ENCODE measurements around the gene CEMIP.
A peak's percentile ranks its signal among the peaks of the same experiment; 100 is the strongest.

The CEMIP gene

DNA sequence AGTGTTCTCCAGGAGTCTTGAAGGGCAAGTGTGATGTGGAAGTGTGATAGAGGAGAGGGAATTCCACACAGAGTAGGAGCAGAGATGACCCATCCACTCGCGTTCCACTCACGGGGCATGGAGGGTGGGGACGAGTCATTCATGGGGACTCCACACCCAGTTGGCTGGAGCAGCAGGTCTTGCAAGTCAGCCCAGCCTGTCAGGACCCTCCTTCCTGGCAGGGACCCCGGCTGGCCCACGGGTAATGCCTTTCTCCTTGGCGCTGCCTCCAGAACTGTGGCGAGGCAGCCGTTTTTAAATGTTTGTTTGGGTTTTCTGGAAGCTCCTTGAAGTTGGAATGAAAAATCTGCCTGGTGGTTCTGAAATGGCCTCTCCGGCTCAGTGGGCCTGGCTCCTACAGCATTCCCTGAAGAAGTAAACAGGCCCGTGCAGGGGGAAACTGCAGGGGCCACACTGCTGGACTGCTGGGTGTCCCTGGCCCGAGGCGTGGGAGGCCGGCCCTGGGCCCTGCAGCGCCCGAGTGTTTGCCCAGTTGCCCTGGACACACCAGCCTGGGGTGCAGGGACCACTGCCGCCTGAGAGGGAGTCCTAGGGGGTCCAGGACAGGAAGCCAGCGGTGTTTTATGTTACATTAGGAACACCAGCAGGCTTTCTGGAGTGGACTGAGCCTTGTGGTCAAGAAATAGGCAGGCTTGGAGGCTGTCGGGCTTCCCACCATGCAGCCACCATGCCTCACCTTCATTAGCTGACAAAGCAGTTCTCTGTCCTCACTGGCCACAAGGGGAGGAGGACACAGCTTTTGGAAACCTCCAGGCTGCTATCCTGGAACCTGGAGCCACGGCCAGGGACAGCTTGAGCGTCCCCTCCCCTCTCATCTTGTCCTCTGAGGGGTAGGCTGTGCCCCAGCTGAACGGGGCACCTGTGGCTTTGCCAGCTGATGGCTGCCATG is 61.3 kb downstream of the CEMIP start:
- TF ChIP-seq, protein P1, sequence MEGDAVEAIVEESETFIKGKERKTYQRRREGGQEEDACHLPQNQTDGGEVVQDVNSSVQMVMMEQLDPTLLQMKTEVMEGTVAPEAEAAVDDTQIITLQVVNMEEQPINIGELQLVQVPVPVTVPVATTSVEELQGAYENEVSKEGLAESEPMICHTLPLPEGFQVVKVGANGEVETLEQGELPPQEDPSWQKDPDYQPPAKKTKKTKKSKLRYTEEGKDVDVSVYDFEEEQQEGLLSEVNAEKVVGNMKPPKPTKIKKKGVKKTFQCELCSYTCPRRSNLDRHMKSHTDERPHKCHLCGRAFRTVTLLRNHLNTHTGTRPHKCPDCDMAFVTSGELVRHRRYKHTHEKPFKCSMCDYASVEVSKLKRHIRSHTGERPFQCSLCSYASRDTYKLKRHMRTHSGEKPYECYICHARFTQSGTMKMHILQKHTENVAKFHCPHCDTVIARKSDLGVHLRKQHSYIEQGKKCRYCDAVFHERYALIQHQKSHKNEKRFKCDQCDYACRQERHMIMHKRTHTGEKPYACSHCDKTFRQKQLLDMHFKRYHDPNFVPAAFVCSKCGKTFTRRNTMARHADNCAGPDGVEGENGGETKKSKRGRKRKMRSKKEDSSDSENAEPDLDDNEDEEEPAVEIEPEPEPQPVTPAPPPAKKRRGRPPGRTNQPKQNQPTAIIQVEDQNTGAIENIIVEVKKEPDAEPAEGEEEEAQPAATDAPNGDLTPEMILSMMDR (IDR thresholded peaks at IDR 0.05; ENCODE audit: low read length, missing control alignments): no peak
- DNase-seq (ENCODE audit: low read depth): no peak
- no peak overlapping the region for H3K4me3 ChIP-seq (replicated peaks; ENCODE audit: low read depth, low read length)

DNA sequence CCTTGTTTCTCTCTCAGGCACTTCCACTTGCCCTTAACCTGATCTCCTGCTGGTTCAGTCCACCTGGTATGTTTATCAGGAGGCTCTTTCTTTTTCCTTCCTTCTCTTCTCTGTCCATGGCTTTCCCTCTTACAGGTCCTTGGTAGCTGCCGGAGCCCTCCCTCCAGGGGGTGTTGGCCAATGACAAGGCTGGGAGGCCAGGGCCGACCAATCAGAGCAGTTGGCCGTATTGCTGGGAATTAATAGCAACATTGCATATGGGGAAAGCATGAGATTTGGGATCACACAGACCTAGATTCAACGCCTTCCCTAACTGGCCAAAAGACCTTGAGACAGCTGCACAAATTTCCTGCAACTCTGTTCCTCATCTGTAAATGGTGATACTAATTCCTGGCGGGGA is 62.4 kb downstream of the CEMIP start:
- TF ChIP-seq, protein P1 (IDR thresholded peaks at IDR 0.05; ENCODE audit: low read length, missing control alignments): no peak
- H3K4me3 ChIP-seq (replicated peaks; ENCODE audit: low read depth, low read length): no peak overlapping the region
- no peak for DNase-seq (ENCODE audit: low read depth)

DNA sequence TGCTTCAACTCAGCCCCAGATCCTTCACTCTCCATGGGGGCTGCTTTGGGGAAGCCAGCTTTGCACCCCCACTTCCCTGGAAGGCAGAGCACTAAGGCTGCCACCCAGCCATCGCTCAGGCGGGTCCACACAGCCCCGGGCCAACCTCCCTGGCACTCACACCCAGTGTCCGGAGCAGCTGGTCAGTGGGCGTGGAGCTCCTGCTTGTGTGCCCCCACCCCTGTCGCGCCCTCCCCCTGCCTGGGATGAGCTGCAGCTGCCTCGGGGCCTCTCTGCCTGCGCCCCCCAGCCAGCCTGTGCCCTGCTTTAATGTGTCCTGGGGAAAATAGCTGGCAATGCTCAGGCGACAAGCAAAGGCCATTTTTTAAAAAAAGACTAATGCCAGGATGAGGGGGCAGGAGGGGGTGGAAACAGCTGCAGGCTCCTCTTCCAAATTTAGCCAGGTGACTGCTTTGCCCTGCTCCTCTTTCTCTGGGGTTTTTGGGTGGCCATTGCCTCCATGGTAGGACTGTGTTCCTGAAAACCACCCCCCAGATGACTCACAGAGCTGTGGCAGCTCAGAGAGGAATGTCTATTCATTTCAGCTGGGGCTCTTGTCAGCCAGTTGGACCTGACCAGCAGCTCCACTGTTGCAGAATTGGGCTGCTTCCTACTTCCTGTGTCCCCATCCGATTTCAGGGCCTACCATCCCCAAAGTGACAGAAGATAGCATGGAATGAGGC is 65.0 kb downstream of the CEMIP start:
- no peak overlapping the region for H3K4me3 ChIP-seq (replicated peaks; ENCODE audit: low read depth, low read length)
- TF ChIP-seq, protein P1 (IDR thresholded peaks at IDR 0.05; ENCODE audit: low read length, missing control alignments): no peak
- DNase-seq (ENCODE audit: low read depth): peak; percentile 36

DNA sequence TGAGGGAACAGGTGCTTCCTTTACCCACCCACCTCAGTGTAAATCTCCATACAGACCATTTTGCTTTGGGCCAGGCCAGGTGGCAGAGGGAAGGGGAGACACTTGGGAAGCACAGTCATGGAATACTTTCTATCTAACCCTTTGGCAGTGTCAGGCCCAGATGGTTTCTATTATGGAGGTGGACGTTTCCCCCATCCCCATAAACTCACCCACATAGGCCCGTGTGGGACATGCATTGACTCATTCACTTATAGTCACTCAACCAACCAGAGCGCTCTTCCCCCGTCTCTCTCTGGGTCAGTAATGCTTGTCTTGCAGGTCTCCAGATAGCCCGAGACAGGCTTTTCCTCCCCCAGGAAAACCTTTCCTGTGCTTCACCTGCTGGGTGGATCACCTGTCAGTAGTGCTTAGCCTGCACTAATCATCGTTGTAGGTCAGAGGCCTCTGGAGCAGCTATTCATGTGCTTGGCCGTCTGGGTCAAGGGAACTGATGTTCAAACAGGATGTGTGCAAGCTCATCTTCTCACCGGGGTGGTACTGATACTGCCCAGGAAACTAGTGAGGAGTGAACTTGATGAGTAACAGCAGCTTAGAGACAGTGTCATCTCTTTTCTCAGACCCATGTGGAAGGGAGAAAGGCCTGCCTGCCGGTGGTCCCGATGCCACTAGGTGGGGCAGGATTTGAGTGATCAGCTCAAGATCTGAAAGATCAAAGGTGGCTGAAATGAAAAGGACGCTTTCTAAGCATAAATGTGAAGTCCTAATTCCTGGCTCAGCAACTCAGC is 67.1 kb downstream of the CEMIP start:
- no peak for DNase-seq (ENCODE audit: low read depth)
- no peak overlapping the region for H3K4me3 ChIP-seq (replicated peaks; ENCODE audit: low read depth, low read length)
- TF ChIP-seq, protein P1 (IDR thresholded peaks at IDR 0.05; ENCODE audit: low read length, missing control alignments): no peak

DNA sequence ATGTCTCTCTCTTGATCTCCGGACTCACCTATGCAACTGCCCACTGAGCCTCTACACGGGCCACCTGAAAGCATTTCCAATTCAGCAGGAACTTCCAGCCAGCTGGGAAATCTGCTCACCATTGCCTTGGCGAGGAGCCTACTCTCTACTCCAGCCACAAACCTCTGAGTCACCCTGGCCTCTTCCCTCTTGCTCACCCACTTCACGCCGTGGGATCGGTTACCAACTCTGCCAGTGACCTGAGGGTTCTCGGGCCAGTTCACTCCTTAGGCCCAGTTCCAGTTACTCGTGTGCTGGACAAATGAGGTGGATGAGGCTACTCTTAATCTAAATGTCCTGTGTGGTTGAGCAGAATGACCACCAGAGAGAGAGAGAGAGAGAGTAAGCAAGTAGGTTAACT is 70.1 kb downstream of the CEMIP start:
- DNase-seq (ENCODE audit: low read depth): peak; percentile 81
- TF ChIP-seq, protein P1 (IDR thresholded peaks at IDR 0.05; ENCODE audit: low read length, missing control alignments): no peak
- H3K4me3 ChIP-seq (replicated peaks; ENCODE audit: low read depth, low read length): no peak overlapping the region

DNA sequence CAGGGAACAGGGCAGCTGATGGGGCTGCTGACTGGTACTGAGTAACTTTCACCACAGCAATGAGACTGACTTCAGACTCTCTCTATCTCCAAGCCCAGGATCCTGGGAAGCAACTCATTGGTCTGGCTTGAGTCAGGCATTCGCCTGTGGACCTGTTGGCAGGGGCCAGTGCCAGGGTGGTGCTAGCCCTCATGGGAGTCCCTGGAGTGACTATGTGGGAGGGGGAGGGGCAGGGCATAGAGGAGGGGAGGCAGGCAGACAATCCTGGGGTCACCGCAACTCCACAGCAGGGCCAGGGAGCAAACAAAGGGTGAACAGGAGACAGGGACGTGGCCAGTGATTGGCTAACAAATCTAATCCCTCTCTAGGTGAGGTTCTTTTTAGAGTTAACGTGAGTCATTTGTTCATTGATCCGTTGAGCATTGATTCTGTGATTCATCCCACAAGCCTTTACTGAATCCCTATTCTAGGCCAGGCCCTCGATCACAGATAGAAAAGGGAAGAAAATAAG is 71.8 kb downstream of the CEMIP start:
- no peak for DNase-seq (ENCODE audit: low read depth)
- H3K4me3 ChIP-seq (replicated peaks; ENCODE audit: low read depth, low read length): no peak overlapping the region
- TF ChIP-seq, protein P1 (IDR thresholded peaks at IDR 0.05; ENCODE audit: low read length, missing control alignments): no peak
